H1 (cell line): Measurements from ENCODE around the gene RBBP6. TPM values are rescaled to one million over a fixed set of nuclear protein-coding genes. Genes with fewer than 3 reads are reported as not detected.
A peak's percentile ranks its signal among the peaks of the same experiment; 100 is the strongest.

Experiments used
- CTCF ChIA-PET: fragments of 300-600 bp; sonication (Branson Sonifier 250); formaldehyde crosslinking; loops from one replicate; lab custom pipeline; 2021; ENCODE audit not compliant: partially characterized antibody; lab: Charles Lee
- POLR2A ChIA-PET: fragments of 300-600 bp; sonication (Branson Sonifier 250); formaldehyde crosslinking; loops from one replicate; lab custom pipeline; 2021; ENCODE audit warnings: inconsistent platforms; ENCODE audit not compliant: partially characterized antibody; lab: Charles Lee
- DNase-seq, 2 experiments: peaks; one replicate each; pipeline versions ENCODE4 v3.0.0 to v3.0.0-alpha.2; 2010 to 2022; ENCODE audit warnings: low spot score in 2 of 2, low read depth in 1 of 2, mixed read lengths in 1 of 2
- FAIRE-seq: peaks from 2 replicates; lab custom pipeline; 2011; peaks lifted over from hg19 to GRCh38; lab: Jason Lieb, UNC
- H2AFZ ChIP-seq: 2 replicates; pipeline ENCODE4 v1.8.1; 2012; ENCODE audit warnings: low read length, inconsistent platforms
- H2AK5ac ChIP-seq: 2 replicates; pipeline ENCODE4 v1.6.1; 2013; ENCODE audit warnings: low read depth, low read length
- H2BK120ac ChIP-seq: replicated peaks from 2 replicates; pipeline ENCODE3; 2013; ENCODE audit warnings: low read depth, low read length, inconsistent platforms
- H2BK12ac ChIP-seq: 2 replicates; pipeline ENCODE4 v1.6.1; 2013; ENCODE audit warnings: low read depth, low read length
- H2BK15ac ChIP-seq: 2 replicates; pipeline ENCODE4 v1.6.1; 2013; ENCODE audit warnings: low read length
- H2BK20ac ChIP-seq: 2 replicates; pipeline ENCODE4 v1.6.1; 2013; ENCODE audit warnings: low read length
- H2BK5ac ChIP-seq: 2 replicates; pipeline ENCODE4 v1.6.1; 2013; ENCODE audit warnings: low read depth, low read length
- H3K14ac ChIP-seq: 2 replicates; pipeline ENCODE4 v1.6.1; 2013; ENCODE audit warnings: inconsistent platforms; ENCODE audit not compliant: insufficient read length
- H3K18ac ChIP-seq: 2 replicates; pipeline ENCODE4 v1.6.1; 2013; ENCODE audit warnings: low read length; ENCODE audit errors: extremely low read depth
- H3K23ac ChIP-seq: 2 replicates; pipeline ENCODE4 v1.6.1; 2013; ENCODE audit warnings: inconsistent platforms; ENCODE audit not compliant: insufficient read length
- H3K23me2 ChIP-seq: 2 replicates; pipeline ENCODE4 v1.6.1; 2013; ENCODE audit warnings: low read depth, low read length
- H3K27ac ChIP-seq: 2 replicates; pipeline ENCODE4 v1.6.1; 2011; ENCODE audit warnings: low read depth, low read length, inconsistent platforms
- H3K27me3 ChIP-seq, 4 experiments: replicated peaks in 1 of 4; 1 replicate in 1 of 4; 2 replicates in 3 of 4; pipeline versions ENCODE4 v1.6.1 to v1.8.1; 2011 to 2013; ENCODE audit warnings: low read length in 3 of 4, mild to moderate bottlenecking in 3 of 4, inconsistent platforms in 2 of 4, mixed read lengths in 2 of 4, moderate library complexity in 1 of 4; ENCODE audit not compliant: control insufficient read depth in 3 of 4, insufficient read depth in 3 of 4; ENCODE audit errors: extremely low read depth in 1 of 4
- H3K36me3 ChIP-seq, 4 experiments: 2 replicates each; pipeline versions ENCODE4 v1.6.1 to v1.8.1; 2011 to 2013; ENCODE audit warnings: mild to moderate bottlenecking in 4 of 4, low read length in 3 of 4, moderate library complexity in 2 of 4, control low read depth in 1 of 4, inconsistent platforms in 1 of 4; ENCODE audit not compliant: insufficient read depth in 4 of 4, control insufficient read depth in 2 of 4
- H3K4ac ChIP-seq: replicated peaks from 2 replicates; pipeline ENCODE3; 2013; ENCODE audit warnings: low read length, low read depth, mixed read lengths, inconsistent platforms; ENCODE audit not compliant: insufficient read length
- H3K4me1 ChIP-seq, 4 experiments: replicated peaks in 1 of 4; 1 replicate in 1 of 4; 2 replicates in 3 of 4; pipeline versions ENCODE4 v1.6.1 to v1.8.1; 2011 to 2013; ENCODE audit warnings: low read length in 3 of 4, inconsistent platforms in 2 of 4, mixed read lengths in 1 of 4; ENCODE audit not compliant: insufficient read depth in 4 of 4, control insufficient read depth in 3 of 4
- H3K4me2 ChIP-seq, 2 experiments: 2 replicates each; pipeline versions ENCODE4 v1.6.1 to v1.8.1; 2011 to 2013; ENCODE audit warnings: low read depth in 2 of 2, low read length in 2 of 2, control low read depth in 1 of 2, inconsistent platforms in 1 of 2, mild to moderate bottlenecking in 1 of 2; ENCODE audit not compliant: insufficient read depth in 1 of 2
- H3K4me3 ChIP-seq, 4 experiments: fragments of 200-600, 300-600 bp in 1 of 4; sonication (generic), shearing (Covaris generic), sonication (Bioruptor Twin) in 1 of 4; 2 replicates each; pipeline versions ENCODE4 v1.5.1 to v1.8.1; 2011 to 2016; ENCODE audit warnings: low read length in 4 of 4, low read depth in 3 of 4, control low read depth in 2 of 4, inconsistent platforms in 2 of 4, mild to moderate bottlenecking in 2 of 4, mixed read lengths in 1 of 4, moderate library complexity in 1 of 4; ENCODE audit not compliant: insufficient read depth in 2 of 4; ENCODE audit errors: extremely low read depth in 1 of 4
- H3K56ac ChIP-seq: replicated peaks from 2 replicates; pipeline ENCODE3; 2013; ENCODE audit warnings: low read depth, mild to moderate bottlenecking, mixed read lengths, low read length, inconsistent platforms; ENCODE audit not compliant: insufficient read length
- H3K79me1 ChIP-seq: 2 replicates; pipeline ENCODE4 v1.6.1; 2013; ENCODE audit warnings: low read depth, low read length, control low read depth
- H3K79me2 ChIP-seq, 2 experiments: 2 replicates each; pipeline versions ENCODE4 v1.6.1 to v1.8.1; 2012 to 2013; ENCODE audit warnings: low read length in 2 of 2, mild to moderate bottlenecking in 2 of 2, inconsistent platforms in 1 of 2; ENCODE audit not compliant: insufficient read depth in 2 of 2, control insufficient read depth in 1 of 2
- H3K9ac ChIP-seq, 4 experiments: replicated peaks in 1 of 4; 1 replicate in 1 of 4; 2 replicates in 3 of 4; pipeline versions ENCODE4 v1.6.1 to v1.8.1; 2011 to 2013; ENCODE audit warnings: low read depth in 3 of 4, low read length in 3 of 4, control low read depth in 2 of 4, mild to moderate bottlenecking in 2 of 4, moderate library complexity in 2 of 4, inconsistent platforms in 1 of 4; ENCODE audit errors: extremely low read depth in 1 of 4
- H3K9me3 ChIP-seq, 2 experiments: 2 replicates each; pipeline versions ENCODE4 v1.6.1 to v1.8.1; 2012 to 2013; ENCODE audit warnings: mild to moderate bottlenecking in 2 of 2, moderate library complexity in 2 of 2, control low read depth in 1 of 2, inconsistent platforms in 1 of 2, low read depth in 1 of 2, low read length in 1 of 2, mixed read lengths in 1 of 2; ENCODE audit not compliant: insufficient read depth in 2 of 2
- H4K20me1 ChIP-seq, 2 experiments: replicated peaks in 1 of 2; 2 replicates each; pipeline versions ENCODE3 to v1.8.1; 2011 to 2013; ENCODE audit warnings: inconsistent platforms in 2 of 2, low read length in 2 of 2, mild to moderate bottlenecking in 1 of 2; ENCODE audit not compliant: insufficient read depth in 2 of 2, control insufficient read depth in 1 of 2
- H4K5ac ChIP-seq: 2 replicates; pipeline ENCODE4 v1.6.1; 2013; ENCODE audit warnings: low read length, low read depth, mixed read lengths, inconsistent platforms; ENCODE audit not compliant: insufficient read length
- H4K8ac ChIP-seq: 2 replicates; pipeline ENCODE4 v1.8.0; 2013; ENCODE audit warnings: mild to moderate bottlenecking, moderate library complexity, low read length, inconsistent platforms; ENCODE audit not compliant: insufficient read depth; ENCODE audit errors: extremely low read depth
- H4K91ac ChIP-seq: replicated peaks from 2 replicates; pipeline ENCODE3; 2013; ENCODE audit warnings: low read length, mixed read lengths, inconsistent platforms; ENCODE audit not compliant: insufficient read length
- CTCF ChIP-seq, 3 experiments: IDR thresholded peaks; 1 replicate in 2 of 3; 2 replicates in 1 of 3; pipeline versions ENCODE4 v1.5.1 to v1.6.1; 2011; ENCODE audit warnings: low read length in 3 of 3, mild to moderate bottlenecking in 3 of 3, inconsistent platforms in 2 of 3, low read depth in 1 of 3, moderate library complexity in 1 of 3; ENCODE audit not compliant: insufficient read depth in 1 of 3; ENCODE audit errors: control extremely low read depth in 1 of 3
- HDAC6 ChIP-seq: IDR thresholded peaks from one replicate; pipeline ENCODE4 v1.7.1; 2012; ENCODE audit warnings: low read depth, mild to moderate bottlenecking, inconsistent platforms, low read length, moderate library complexity
- WGBS, 2 experiments: shearing (Covaris generic) in 1 of 2; methylation state at CpG; one replicate each; pipeline versions ENCODE4 v1.1.6 to v1.1.7; 2013 to 2015; ENCODE audit warnings: low lambda C conversion rate in 2 of 2, mixed read lengths in 2 of 2, inconsistent platforms in 1 of 2, low coverage in 1 of 2, missing lambda C conversion rate in 1 of 2; ENCODE audit not compliant: insufficient replicate concordance in 2 of 2, insufficient coverage in 1 of 2, insufficient read length in 1 of 2; ENCODE audit errors: extremely low coverage in 1 of 2, missing lambda C conversion rate in 1 of 2; 5-methylcytosine and 5-hydroxymethylcytosine counted together
- polyA plus RNA-seq, 7 experiments: library from polyadenylated mRNA; depleted of rRNA in 3 of 7; stranded (reverse) in 5 of 7; unstranded in 2 of 7; fragments of >200 nt in 5 of 7; fragments of 200-250 nt in 2 of 7; gene quantifications; 1 replicate in 5 of 7; 2 replicates in 1 of 7; 4 replicates in 1 of 7; pipeline versions ENCODE4 v1.2.1 to v1.2.3, GENCODE V29; 2011 to 2013; ENCODE audit warnings: missing spikeins in 2 of 7, mixed read lengths in 2 of 7
- total RNA-seq: library from RNA; stranded (reverse); fragmentation: NEBNext Ultra II Directional; extraction: Animal tissue kit (Norgen Biotek cat#: 25700); gene quantifications from 2 replicates; pipeline ENCODE4 v1.2.1, GENCODE V29; 2021

The RBBP6 gene
- total and polyA plus RNA-seq, 2 of the 8 experiments (the other 6 are each of a cell fraction or from before 2014, with no cell fraction given), result 22.5 to 54.5 TPM

GRCh38 chr16:24523569-24523968 lies 15.8 kb upstream of the RBBP6 start:
- H4K20me1 ChIP-seq, result no peaks in the 10 kb centered on the region
- no peak overlapping the region for H3K56ac ChIP-seq
- no peak overlapping the region for H4K5ac ChIP-seq
- ChIA-PET POLR2A (interaction anchor here (2.3 kb wide), 1 partner anchor 15 kb away, joined by 7 read pairs; the partner anchor contains the start of gene RBBP6), CTCF (interaction anchor here (0.7 to 2.3 kb wide), 8 partner anchors 8 to 270 kb away, joined by 3 to 7 read pairs (median 3); no protein-coding TSS in a partner anchor)
- H3K9ac ChIP-seq, result no peak overlapping the region
- no peak overlapping the region for H2BK12ac ChIP-seq
- H2BK15ac ChIP-seq, result no peak overlapping the region
- H3K14ac ChIP-seq, result no peak overlapping the region
- no peak overlapping the region for H2AK5ac ChIP-seq
- no peak overlapping the region for H4K91ac ChIP-seq
- no peaks in the 10 kb centered on the region for H3K4me1 ChIP-seq
- H2BK120ac ChIP-seq, result no peak overlapping the region
- no peak overlapping the region for H3K4me3 ChIP-seq
- H2BK5ac ChIP-seq, result no peak overlapping the region
- 77% methylated on average over 8 of the region's 8 CpGs; no CpG with 5 or more reads in 1 of the 2 experiments for WGBS, 2 experiments
- H3K79me2 ChIP-seq, result no peaks in the 10 kb centered on the region
- no peak overlapping the region for H2AFZ ChIP-seq
- H3K27me3 ChIP-seq, result no peaks in the 10 kb centered on the region
- no peak for FAIRE-seq
- no peak overlapping the region for H3K18ac ChIP-seq
- H3K79me1 ChIP-seq, result no peaks in the 10 kb centered on the region
- H3K23me2 ChIP-seq, result no peaks in the 10 kb centered on the region
- no peak overlapping the region for H2BK20ac ChIP-seq
- H3K4me2 ChIP-seq, result no peak overlapping the region
- no peak overlapping the region for H4K8ac ChIP-seq
- no peak overlapping the region for H3K4ac ChIP-seq
- no peaks in the 10 kb centered on the region for H3K36me3 ChIP-seq
- no peak overlapping the region for H3K23ac ChIP-seq
- H3K27ac ChIP-seq, result no peak overlapping the region
- no peak for DNase-seq
- TF ChIP-seq CTCF (IDR thresholded peaks at IDR 0.05; ENCODE audit: control extremely low read depth in 1 of 3, insufficient read depth in 1 of 3, low read depth in 1 of 3, low read length in 3 of 3) (peak in 1 of 3 experiments; percentile 27; a peak in 1 of 4 replicates), HDAC6 (no peak)
- H3K9me3 ChIP-seq, result no peaks in the 10 kb centered on the region
